Mesothelial cell of epicardium (in vitro differentiated cells): ENCODE results near the gene TBC1D23. TPM values are rescaled to one million over a fixed set of nuclear protein-coding genes. Genes with fewer than 3 reads are reported as not detected.

Source experiments
- DNase-seq, 2 experiments: peaks; one replicate each; pipeline ENCODE4 v3.0.0; 2021; ENCODE audit warnings: low spot score in 2 of 2; ENCODE audit not compliant: unreplicated experiment in 2 of 2
- H3K27ac Mint-ChIP-seq: 2 replicates; pipeline ENCODE4 v1.8.0; 2021; ENCODE audit warnings: mixed read lengths
- H3K27me3 Mint-ChIP-seq: 2 replicates; pipeline ENCODE4 v1.8.0; 2021; ENCODE audit warnings: low read depth, mixed read lengths
- H3K36me3 Mint-ChIP-seq: 2 replicates; pipeline ENCODE4 v1.8.0; 2021; ENCODE audit warnings: mixed read lengths
- H3K4me1 Mint-ChIP-seq: 2 replicates; pipeline ENCODE4 v1.8.0; 2021; ENCODE audit warnings: mixed read lengths
- H3K4me3 Mint-ChIP-seq: 2 replicates; pipeline ENCODE4 v1.8.0; 2021; ENCODE audit warnings: mild to moderate bottlenecking, moderate library complexity, mixed read lengths
- H3K9me3 Mint-ChIP-seq: 2 replicates; pipeline ENCODE4 v1.8.0; 2021; ENCODE audit warnings: mixed read lengths
- total RNA-seq: library from RNA; stranded (reverse); gene quantifications from 3 replicates; pipeline ENCODE4 v1.2.1, GENCODE V29; 2021
- TF ChIP-seq, protein P1 (sequence below): fragments of 200-600 bp; sonication (generic); IDR thresholded peaks from one replicate; pipeline ENCODE4 v1.5.0; 2021; ENCODE audit warnings: antibody characterized with exemption; ENCODE audit not compliant: unreplicated experiment

The TBC1D23 gene
- total RNA-seq, 1 donor from 2014 or later: 34.0 TPM

DNA sequence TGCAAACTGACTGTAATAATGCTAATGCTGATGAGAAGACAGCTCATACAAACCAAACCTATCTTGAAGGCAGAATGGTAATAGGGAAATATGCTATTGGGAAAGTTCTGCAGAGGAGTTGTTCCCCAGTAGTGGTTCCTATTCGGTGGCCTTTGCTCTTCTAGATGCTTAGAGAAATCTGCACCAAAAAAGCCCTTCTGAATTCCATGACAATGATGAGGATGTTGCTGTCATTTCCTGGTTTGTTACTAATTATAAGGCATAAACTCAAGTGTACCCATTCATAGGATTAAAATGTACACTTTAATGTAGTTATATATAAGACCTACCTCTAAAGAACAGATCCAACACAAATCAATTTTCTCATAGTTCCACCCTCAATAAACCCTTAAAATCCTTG lies 110.0 kb downstream of the TBC1D23 start:
- TF ChIP-seq, protein P1, sequence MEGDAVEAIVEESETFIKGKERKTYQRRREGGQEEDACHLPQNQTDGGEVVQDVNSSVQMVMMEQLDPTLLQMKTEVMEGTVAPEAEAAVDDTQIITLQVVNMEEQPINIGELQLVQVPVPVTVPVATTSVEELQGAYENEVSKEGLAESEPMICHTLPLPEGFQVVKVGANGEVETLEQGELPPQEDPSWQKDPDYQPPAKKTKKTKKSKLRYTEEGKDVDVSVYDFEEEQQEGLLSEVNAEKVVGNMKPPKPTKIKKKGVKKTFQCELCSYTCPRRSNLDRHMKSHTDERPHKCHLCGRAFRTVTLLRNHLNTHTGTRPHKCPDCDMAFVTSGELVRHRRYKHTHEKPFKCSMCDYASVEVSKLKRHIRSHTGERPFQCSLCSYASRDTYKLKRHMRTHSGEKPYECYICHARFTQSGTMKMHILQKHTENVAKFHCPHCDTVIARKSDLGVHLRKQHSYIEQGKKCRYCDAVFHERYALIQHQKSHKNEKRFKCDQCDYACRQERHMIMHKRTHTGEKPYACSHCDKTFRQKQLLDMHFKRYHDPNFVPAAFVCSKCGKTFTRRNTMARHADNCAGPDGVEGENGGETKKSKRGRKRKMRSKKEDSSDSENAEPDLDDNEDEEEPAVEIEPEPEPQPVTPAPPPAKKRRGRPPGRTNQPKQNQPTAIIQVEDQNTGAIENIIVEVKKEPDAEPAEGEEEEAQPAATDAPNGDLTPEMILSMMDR: no peak
- Mint-ChIP-seq H3K9me3 (no peaks in the 10 kb centered on the region), H3K36me3 (peaks cover 22% of the 10 kb centered on the region), H3K4me3 (no peak overlapping the region), H3K27ac (no peak overlapping the region), H3K4me1 (no peaks in the 10 kb centered on the region), H3K27me3 (no peaks in the 10 kb centered on the region)
- DNase-seq: no peak

DNA sequence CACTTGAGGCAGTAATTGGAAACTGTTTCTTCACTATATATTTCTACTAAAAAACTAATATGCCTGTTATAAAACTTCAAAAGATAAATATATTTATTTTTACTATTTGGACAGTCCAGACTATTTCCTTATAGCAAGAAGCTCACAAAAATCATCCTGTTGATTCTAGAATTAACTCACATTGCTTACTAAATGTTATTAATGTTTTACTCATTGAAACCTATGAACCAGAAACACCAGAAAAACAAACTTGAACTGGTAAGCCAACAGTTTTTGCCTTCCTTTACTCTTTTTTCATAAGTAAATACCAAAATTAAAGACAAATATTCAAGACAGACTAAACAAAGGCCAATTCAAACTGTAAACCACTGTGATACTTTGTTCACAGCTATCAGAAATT lies 113.7 kb downstream of the TBC1D23 start:
- TF ChIP-seq, protein P1: no peak
- Mint-ChIP-seq H3K4me3 (no peak overlapping the region), H3K36me3 (peaks cover 18% of the 10 kb centered on the region), H3K27ac (peak overlapping the region; percentile 25), H3K9me3 (no peaks in the 10 kb centered on the region), H3K4me1 (no peaks in the 10 kb centered on the region), H3K27me3 (no peaks in the 10 kb centered on the region)
- no peak for DNase-seq

Other genes starting within 250 kb of the TBC1D23 start
- gene FILIP1L, start 146.5 kb upstream of the TBC1D23 start, total RNA-seq: 15.6 to 19.8 TPM (median 15.7 TPM) in 3 replicates
- 50.1 to 57.6 TPM (median 56.4 TPM) in 3 replicates for gene NIT2, start 73.8 kb downstream of the TBC1D23 start, total RNA-seq
- 36.5 to 37.3 TPM (median 37.1 TPM) in 3 replicates for gene TOMM70, start 140.1 kb downstream of the TBC1D23 start, total RNA-seq
- gene LNP1, start 140.5 kb downstream of the TBC1D23 start, total RNA-seq: 4.3 to 4.9 TPM (median 4.4 TPM) in 3 replicates
- gene TMEM45A, start 231.6 kb downstream of the TBC1D23 start, total RNA-seq: 20.8 to 25.7 TPM (median 24.0 TPM) in 3 replicates